ENCODE data around the gene FREY1. TPM values are rescaled to one million over a fixed set of nuclear protein-coding genes. Genes with fewer than 3 reads are reported as not detected.

FREY1 gene
- total and polyA plus RNA-seq, 2 of the 8 experiments (the other 6 are each of a cell fraction or from before 2014, with no cell fraction given) = 0.32 to 1.1 TPM

- TF ChIP-seq EP300 (IDR thresholded peaks at IDR 0.05; ENCODE audit: borderline replicate concordance in 1 of 2, low read depth in 2 of 2, low read length in 2 of 2) (no peak), CREB1 (IDR thresholded peaks at IDR 0.05) (peak; percentile 37), EGR1 (IDR thresholded peaks at IDR 0.05; ENCODE audit: borderline replicate concordance, low read depth, low read length) (no peak), KDM1A (IDR thresholded peaks at IDR 0.05; ENCODE audit: borderline replicate concordance, low read length) (no peak), SRF (IDR thresholded peaks at IDR 0.05; ENCODE audit: low read depth, low read length) (no peak), CHD1 (IDR thresholded peaks at IDR 0.05; ENCODE audit: low read depth, low read length) (no peak), JUND (IDR thresholded peaks at IDR 0.05; ENCODE audit: low read length) (peak; percentile 19), BRCA1 (IDR thresholded peaks at IDR 0.05; ENCODE audit: low read depth, low read length) (no peak), HDAC6 (IDR thresholded peaks at IDR 0.05; ENCODE audit: low read depth, low read length) (no peak), POU5F1 (IDR thresholded peaks at IDR 0.05; ENCODE audit: low read depth, low read length) (no peak), SP4 (IDR thresholded peaks at IDR 0.05; ENCODE audit: low read length) (no peak; the same call in 1 of the 2 replicates), RXRA (IDR thresholded peaks at IDR 0.05; ENCODE audit: insufficient read depth, low read depth, low read length) (no peak), SIN3A (conservative IDR thresholded peaks at IDR 0.05 in 1 of 2, IDR thresholded peaks at IDR 0.05 in 1 of 2; ENCODE audit: low read depth in 1 of 2, low read length in 2 of 2) (peak; percentile 40 to 55; a peak in 1 of 4 replicates), ZNF274 (IDR thresholded peaks at IDR 0.05; ENCODE audit: borderline replicate concordance, extremely low read depth, low read length) (no peak), USF2 (IDR thresholded peaks at IDR 0.05; ENCODE audit: low read length) (no peak), KDM4A (IDR thresholded peaks at IDR 0.05; ENCODE audit: low read depth, low read length, severe bottlenecking) (no peak), YY1 (IDR thresholded peaks at IDR 0.05; ENCODE audit: low read depth, low read length) (0 out of 2 replicates have a peak, but pooled peaks have one; percentile 13), BACH1 (IDR thresholded peaks at IDR 0.05; ENCODE audit: low read length) (no peak), SP2 (IDR thresholded peaks at IDR 0.05; ENCODE audit: low read length) (no peak)
These were observed 34.3 kb downstream of the FREY1 start (continued) for GRCh38 chr11:45872651-45873356.
